GM12875 (cell line): ENCODE measurements around the gene SORCS2.

Source experiments
- H3K4me3 ChIP-seq: one replicate; pipeline ENCODE4 v1.5.1; 2011; ENCODE audit warnings: low read depth, low read length, control low read depth
- CTCF ChIP-seq: IDR thresholded peaks from 2 replicates; pipeline ENCODE4 v1.5.1; 2011; ENCODE audit warnings: low read depth, mild to moderate bottlenecking, control low read depth, inconsistent platforms, low read length, moderate library complexity, borderline replicate concordance; ENCODE audit not compliant: insufficient read depth

The SORCS2 gene

GRCh38 chr4:7747566-7747965, 555.2 kb downstream of the SORCS2 start:
- TF ChIP-seq CTCF, result no peak
- no peak overlapping the region for H3K4me3 ChIP-seq

- no peak for TF ChIP-seq CTCF
- no peak overlapping the region for H3K4me3 ChIP-seq
Measured at GRCh38 chr4:7750523-7750922, 558.2 kb downstream of the SORCS2 start.

GRCh38 chr4:7750972-7751371, 558.6 kb downstream of the SORCS2 start:
- no peak for TF ChIP-seq CTCF
- H3K4me3 ChIP-seq, result no peak overlapping the region

GRCh38 chr4:7752649-7753048, 560.3 kb downstream of the SORCS2 start:
- H3K4me3 ChIP-seq, result no peak overlapping the region
- TF ChIP-seq CTCF, result no peak

- TF ChIP-seq CTCF, result no peak
- H3K4me3 ChIP-seq, result no peak overlapping the region
Measured at GRCh38 chr4:7753271-7753670, 560.9 kb downstream of the SORCS2 start.

GRCh38 chr4:7753931-7754465, 561.7 kb downstream of the SORCS2 start:
- no peak overlapping the region for H3K4me3 ChIP-seq
- no peak for TF ChIP-seq CTCF

- no peak overlapping the region for H3K4me3 ChIP-seq
- TF ChIP-seq CTCF, result no peak
Measured at GRCh38 chr4:7754565-7755262, 562.4 kb downstream of the SORCS2 start.
